WI38 (cell line): Measurements from ENCODE around the gene EIF4E3.

Experiments used
- H3K4me3 ChIP-seq: 2 replicates; pipeline ENCODE4 v1.5.1; 2011; ENCODE audit warnings: low read depth, mild to moderate bottlenecking, control low read depth, low read length
- CTCF ChIP-seq: IDR thresholded peaks from 2 replicates; pipeline ENCODE4 v1.5.1; 2012; ENCODE audit warnings: low read depth, mild to moderate bottlenecking, control low read depth, low read length

Gene EIF4E3

DNA sequence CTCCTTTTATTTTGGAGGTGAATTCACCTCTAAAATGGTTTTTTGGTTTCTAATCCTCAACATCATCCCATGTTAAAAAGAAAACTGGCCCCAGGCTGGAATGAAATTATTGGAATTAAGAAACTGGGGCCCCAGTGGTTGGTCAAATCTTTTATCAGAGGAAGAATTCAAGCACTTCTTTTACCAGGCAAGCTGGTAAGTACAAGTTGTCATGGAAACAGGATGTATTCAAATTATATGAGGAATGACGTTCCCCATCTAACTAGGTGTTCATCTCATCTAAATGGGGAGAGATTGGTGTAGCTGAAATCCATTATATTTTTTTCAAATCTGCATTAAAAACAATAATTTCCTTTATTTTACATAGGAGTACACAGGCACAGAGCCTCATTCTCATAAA, 9.7 kb upstream of the EIF4E3 start:
- TF ChIP-seq CTCF, result no peak
- H3K4me3 ChIP-seq, result no peak overlapping the region

- no peak for TF ChIP-seq CTCF
- no peak overlapping the region for H3K4me3 ChIP-seq
These were observed 8.1 kb upstream of the EIF4E3 start for GRCh38 chr3:71733319-71733718.

DNA sequence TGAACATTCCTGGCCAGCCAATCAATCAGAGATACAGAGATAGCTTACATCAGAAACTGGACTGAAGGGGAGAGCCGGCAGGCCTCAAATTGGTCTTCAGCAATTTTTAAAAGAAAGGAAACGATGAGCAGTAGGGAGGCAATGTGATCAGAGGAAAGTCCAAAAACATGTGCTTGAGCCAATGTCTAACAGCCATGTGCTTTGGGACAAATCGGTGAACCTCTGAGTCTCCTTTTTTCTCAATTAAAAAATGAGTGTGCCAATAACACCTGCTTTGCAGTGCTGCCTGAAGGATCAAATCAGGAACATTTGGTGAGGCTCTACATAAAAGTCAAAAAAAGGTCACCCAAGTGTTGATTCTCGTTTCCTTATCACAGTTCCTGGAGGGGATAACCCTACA, 7.4 kb upstream of the EIF4E3 start:
- TF ChIP-seq CTCF, result no peak
- no peak overlapping the region for H3K4me3 ChIP-seq

DNA sequence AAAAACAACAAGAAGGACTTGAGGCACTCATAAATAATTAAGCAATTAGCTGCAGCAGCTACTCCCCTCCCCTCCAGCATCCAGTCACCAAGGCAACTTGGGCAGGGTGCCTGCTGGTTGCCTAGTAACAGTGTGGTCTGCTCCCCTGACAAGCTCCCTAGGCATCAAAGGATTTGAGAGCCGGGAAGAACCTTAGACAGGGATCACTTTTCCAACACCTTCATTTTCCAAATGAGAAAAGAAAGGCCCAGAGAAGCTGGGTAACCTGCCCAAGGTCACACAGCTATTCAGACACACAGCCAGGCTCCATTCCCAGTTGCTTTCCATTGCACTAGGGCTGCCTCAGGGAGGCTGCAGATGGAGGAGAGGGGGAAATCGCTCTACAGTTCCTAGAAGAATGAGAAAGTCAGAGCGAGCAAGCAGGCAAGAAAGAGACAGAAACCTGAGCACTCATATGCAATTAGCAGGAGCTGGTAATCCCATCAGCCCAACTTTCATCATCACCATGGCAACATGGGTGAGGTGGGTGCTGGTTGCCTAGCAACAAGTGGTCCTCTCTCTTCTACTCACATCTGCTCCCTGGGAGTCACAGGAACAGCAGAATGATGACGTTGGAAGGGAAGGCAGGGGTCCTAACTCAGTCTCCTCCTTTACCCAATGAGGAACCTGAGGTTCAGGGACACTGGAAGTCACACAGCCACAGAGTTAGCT, 3.6 kb upstream of the EIF4E3 start:
- no peak overlapping the region for H3K4me3 ChIP-seq
- no peak for TF ChIP-seq CTCF

DNA sequence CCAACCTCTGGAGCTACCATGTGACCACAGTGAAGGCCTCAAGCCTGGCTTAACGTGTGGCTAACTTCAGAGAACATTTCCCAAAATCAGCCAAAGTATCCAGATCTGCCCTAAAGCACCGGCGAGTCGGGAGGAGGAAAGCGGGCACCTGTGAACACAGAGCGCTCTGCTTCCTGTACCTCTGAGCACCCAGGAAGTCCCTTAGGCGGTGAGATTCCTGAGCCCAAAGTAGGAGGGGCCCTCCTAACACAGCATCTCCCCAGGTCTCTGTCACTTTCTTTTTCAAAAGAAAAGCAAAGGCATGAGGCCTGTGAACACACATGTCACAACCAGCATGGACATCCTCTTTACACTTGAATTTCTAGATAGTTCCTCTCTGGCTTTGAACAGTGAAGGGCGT, 944 bp upstream of the EIF4E3 start:
- no peak overlapping the region for H3K4me3 ChIP-seq
- TF ChIP-seq CTCF, result no peak

DNA sequence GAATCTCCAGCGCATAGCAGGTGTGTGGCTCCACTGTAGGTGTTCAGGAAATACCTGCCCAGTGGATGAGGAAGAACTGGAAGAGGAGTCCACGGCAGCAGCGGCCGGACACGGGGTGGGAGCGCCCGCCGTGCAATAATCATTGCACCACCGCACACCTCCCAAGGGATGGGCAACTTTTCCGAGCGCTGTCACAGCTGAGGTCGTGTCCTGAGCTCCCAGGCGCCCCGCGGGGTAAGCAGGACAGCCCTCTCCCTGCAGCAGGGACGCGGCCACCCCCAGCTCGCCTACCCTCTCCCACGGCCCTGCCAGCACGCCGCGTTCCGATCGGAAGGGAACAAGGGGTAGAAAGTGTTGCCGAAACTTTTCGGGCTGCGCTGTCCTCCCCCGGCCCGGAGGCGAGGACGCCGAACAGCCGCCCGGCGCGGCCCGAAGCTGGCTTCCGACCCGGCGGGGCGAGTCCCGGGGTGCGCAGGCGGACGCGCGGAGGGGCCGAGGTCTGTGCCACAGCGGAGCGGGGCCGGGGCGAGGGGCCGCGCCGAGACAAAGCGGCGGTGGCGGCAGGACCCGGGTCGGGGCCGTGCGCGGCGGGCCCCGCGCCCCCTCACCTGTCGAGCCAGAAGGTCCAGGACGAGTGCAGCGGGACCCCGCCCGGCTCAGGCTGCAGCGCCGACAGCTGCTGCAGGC, 475 bp downstream of the EIF4E3 start:
- H3K4me3 ChIP-seq, result peak overlapping the region; percentile 64
- no peak for TF ChIP-seq CTCF

DNA sequence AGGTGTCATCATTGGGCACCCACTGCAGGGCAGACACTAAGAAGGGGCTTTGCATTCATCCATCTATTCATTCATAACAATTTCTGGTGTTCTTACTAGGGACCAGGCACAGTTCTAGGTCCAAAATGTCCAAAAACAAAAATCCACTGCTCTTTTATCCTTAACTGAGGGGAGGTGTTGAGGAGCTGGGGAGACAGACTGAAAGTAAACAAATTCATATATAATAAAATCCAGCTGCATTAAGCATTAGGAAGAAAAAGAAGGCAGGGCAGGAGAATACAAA, 1.1 kb downstream of the EIF4E3 start:
- H3K4me3 ChIP-seq, result no peak overlapping the region; the same call in none of the 2 replicates
- TF ChIP-seq CTCF, result no peak
